ENCODE data around the gene ASIC4.

DNA sequence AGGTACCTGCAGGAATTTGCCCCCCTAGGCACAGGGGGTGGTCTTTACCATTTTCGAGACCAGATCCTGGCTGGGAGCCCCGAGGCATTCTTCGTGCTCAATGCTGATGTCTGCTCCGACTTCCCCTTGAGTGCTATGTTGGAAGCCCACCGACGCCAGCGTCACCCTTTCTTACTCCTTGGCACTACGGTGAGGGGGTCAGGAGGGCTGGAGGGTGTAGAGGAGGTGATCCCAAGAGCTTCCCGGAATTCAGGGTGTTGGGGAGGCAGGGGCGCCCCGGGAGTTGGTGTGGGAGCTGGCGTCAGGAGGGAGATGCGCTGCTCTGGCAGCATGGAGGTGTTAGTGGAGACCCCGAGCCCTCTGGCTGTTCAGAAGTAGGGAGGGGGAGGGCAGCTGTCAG is 12.4 kb upstream of the ASIC4 start:
- TF ChIP-seq POLR2A (IDR thresholded peaks at IDR 0.05) (no peak), EP300 (IDR thresholded peaks at IDR 0.05) (no peak), POLR2AphosphoS5 (IDR thresholded peaks at IDR 0.05) (no peak)
- TF ChIP-seq, protein P1, sequence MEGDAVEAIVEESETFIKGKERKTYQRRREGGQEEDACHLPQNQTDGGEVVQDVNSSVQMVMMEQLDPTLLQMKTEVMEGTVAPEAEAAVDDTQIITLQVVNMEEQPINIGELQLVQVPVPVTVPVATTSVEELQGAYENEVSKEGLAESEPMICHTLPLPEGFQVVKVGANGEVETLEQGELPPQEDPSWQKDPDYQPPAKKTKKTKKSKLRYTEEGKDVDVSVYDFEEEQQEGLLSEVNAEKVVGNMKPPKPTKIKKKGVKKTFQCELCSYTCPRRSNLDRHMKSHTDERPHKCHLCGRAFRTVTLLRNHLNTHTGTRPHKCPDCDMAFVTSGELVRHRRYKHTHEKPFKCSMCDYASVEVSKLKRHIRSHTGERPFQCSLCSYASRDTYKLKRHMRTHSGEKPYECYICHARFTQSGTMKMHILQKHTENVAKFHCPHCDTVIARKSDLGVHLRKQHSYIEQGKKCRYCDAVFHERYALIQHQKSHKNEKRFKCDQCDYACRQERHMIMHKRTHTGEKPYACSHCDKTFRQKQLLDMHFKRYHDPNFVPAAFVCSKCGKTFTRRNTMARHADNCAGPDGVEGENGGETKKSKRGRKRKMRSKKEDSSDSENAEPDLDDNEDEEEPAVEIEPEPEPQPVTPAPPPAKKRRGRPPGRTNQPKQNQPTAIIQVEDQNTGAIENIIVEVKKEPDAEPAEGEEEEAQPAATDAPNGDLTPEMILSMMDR (IDR thresholded peaks at IDR 0.05): no peak
